OCI-LY7 (cell line): ENCODE measurements around the gene CUX1. TPM values are rescaled to one million over a fixed set of nuclear protein-coding genes. Genes with fewer than 3 reads are reported as not detected.

Experiments
- BruUV-seq: library from RNA; stranded (reverse); fragments of 400-500 nt; replicated peaks from 2 replicates; lab custom pipeline; 2021; lab: Mats Ljungman, UMichigan
- CTCF ChIA-PET: fragments of 300-600 bp; sonication (Branson Sonifier 250); formaldehyde crosslinking; loops from one replicate; lab custom pipeline; 2022; ENCODE audit warnings: antibody characterized with exemption; ENCODE audit not compliant: unreplicated experiment; lab: Charles Lee
- POLR2A ChIA-PET: fragments of 300-600 bp; sonication (Branson Sonifier 250); formaldehyde crosslinking; loops from one replicate; lab custom pipeline; 2022; ENCODE audit warnings: antibody characterized with exemption; lab: Charles Lee
- DNase-seq: peaks from one replicate; pipeline ENCODE4 v3.0.0-alpha.2; 2015; ENCODE audit warnings: low spot score
- H2AFZ ChIP-seq: fragments of 200-600 bp; sonication (generic), shearing (Covaris generic); 2 replicates; pipeline ENCODE4 v1.6.1; 2014; ENCODE audit warnings: mild to moderate bottlenecking, antibody characterized with exemption, low read length, moderate library complexity
- H3K27ac ChIP-seq: fragments of 200-600 bp; sonication (generic); 2 replicates; pipeline ENCODE4 v1.5.1; 2014; ENCODE audit warnings: mixed run types, low read depth, mild to moderate bottlenecking, moderate library complexity, low read length, inconsistent platforms; ENCODE audit not compliant: poor library complexity, severe bottlenecking
- H3K36me3 ChIP-seq: fragments of 200-600 bp; sonication (generic); 2 replicates; pipeline ENCODE4 v1.6.1; 2014; ENCODE audit warnings: mild to moderate bottlenecking, antibody characterized with exemption, low read length, moderate library complexity, mixed read lengths; ENCODE audit not compliant: insufficient read depth
- H3K4me1 ChIP-seq: fragments of 200-600 bp; sonication (generic); 2 replicates; pipeline ENCODE4 v1.5.1; 2014; ENCODE audit warnings: mild to moderate bottlenecking, low read length; ENCODE audit not compliant: insufficient read depth, poor library complexity, severe bottlenecking
- H3K4me2 ChIP-seq: fragments of 200-600 bp; sonication (generic); 2 replicates; pipeline ENCODE4 v1.6.1; 2014; ENCODE audit warnings: mild to moderate bottlenecking, low read length
- H3K4me3 ChIP-seq: fragments of 200-600 bp; sonication (generic); 2 replicates; pipeline ENCODE4 v1.5.1; 2014; ENCODE audit warnings: mild to moderate bottlenecking, low read depth, low read length; ENCODE audit not compliant: poor library complexity, severe bottlenecking
- H3K79me2 ChIP-seq: fragments of 200-600 bp; sonication (generic); 2 replicates; pipeline ENCODE4 v1.6.1; 2016; ENCODE audit warnings: low read depth, mild to moderate bottlenecking, low read length, moderate library complexity, mixed read lengths; ENCODE audit not compliant: insufficient read depth
- H3K9me2 ChIP-seq: fragments of 200-600 bp; sonication (generic); 2 replicates; pipeline ENCODE4 v1.6.1; 2016; ENCODE audit warnings: mild to moderate bottlenecking, low read length, mixed read lengths; ENCODE audit not compliant: insufficient read depth
- H3K9me3 ChIP-seq: fragments of 200-600 bp; sonication (generic); 2 replicates; pipeline ENCODE4 v1.6.1; 2014; ENCODE audit warnings: mild to moderate bottlenecking, mixed run types, low read length, mixed read lengths
- H4K20me1 ChIP-seq: fragments of 200-600 bp; sonication (generic); 2 replicates; pipeline ENCODE4 v1.6.1; 2014; ENCODE audit warnings: mild to moderate bottlenecking, antibody characterized with exemption, low read length, moderate library complexity, mixed read lengths; ENCODE audit not compliant: insufficient read depth
- EZH2phosphoT487 ChIP-seq: fragments of 200-600 bp; sonication (generic); IDR thresholded peaks from 2 replicates; pipeline ENCODE4 v1.6.1; 2018; ENCODE audit warnings: low read depth, borderline replicate concordance, mild to moderate bottlenecking, mixed run types, antibody characterized with exemption, low read length, moderate library complexity, mixed read lengths
- intact Hi-C: fragments of 100-400 bp; cut with micrococcal nuclease; formaldehyde crosslinking; loops from one replicate; pipeline ENCODE4 v1.10.0; 2022; ENCODE audit not compliant: unreplicated experiment
- total RNA-seq, 2 experiments: library from RNA; depleted of rRNA in 1 of 2; stranded (reverse); fragments of >200 nt in 1 of 2; shearing (Covaris generic) in 1 of 2; gene quantifications; 2 replicates each; pipeline ENCODE4 v1.2.3, GENCODE V29; 2014 to 2022
- TF ChIP-seq, protein P1 (sequence below): fragments of 200-600 bp; sonication (generic); conservative IDR thresholded peaks from 2 replicates; pipeline ENCODE4 v1.5.1; 2014; ENCODE audit warnings: mild to moderate bottlenecking, antibody characterized with exemption, low read length, moderate library complexity, mixed read lengths

CUX1 gene
- total RNA-seq, 2 experiments from 2014 or later, result 143 to 199 TPM

DNA sequence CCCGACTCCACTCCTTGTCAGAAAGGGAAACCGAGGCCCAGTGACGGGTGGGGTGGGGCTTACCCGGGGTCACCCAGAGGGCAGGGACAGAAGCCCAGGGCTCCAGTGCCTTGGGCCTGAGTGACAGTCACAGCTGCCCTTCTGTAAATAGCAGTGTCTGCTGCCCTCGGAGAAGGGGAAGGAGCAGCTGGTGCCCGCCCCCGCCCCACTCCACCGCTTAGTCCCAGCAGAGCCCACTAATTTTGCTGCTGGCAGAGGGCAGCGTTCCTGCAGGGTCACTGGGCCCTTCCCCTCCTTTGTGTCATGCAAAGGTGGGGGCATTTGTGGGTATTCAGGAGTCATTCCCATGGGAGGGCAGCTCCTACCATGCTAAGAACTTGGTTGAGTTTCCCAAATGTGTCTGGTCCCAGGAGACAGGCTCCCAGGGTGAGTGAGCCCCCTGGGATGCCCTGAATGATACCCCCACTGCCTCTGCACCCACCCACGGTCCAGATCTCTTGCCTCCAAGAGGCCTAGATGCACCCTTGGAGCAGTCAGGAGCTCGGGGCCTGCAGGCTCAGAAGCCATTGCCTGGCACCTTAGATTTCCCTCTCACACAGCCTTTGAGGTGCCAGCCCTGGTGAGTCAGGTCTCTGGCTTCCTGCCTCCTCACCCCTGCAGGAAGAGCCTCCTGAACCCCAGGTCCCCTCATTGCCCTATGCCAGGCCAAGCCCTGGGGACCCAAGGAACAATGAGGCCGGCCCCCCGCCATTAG lies 486.4 kb downstream of the CUX1 start:
- Histone ChIP-seq H3K27ac (peak overlapping the region; percentile 98), H3K9me2 (no peaks in the 10 kb centered on the region), H3K4me2 (peak overlapping the region; percentile 59), H3K4me1 (peaks cover 73% of the 10 kb centered on the region), H3K4me3 (peak overlapping the region; percentile 15), H3K79me2 (peaks cover 53% of the 10 kb centered on the region; the same call in 1 of the 2 replicates), H4K20me1 (no peaks in the 10 kb centered on the region), H3K9me3 (peaks cover 8% of the 10 kb centered on the region; the same call in 1 of the 2 replicates), H3K36me3 (peaks cover 78% of the 10 kb centered on the region), H2AFZ (no peak overlapping the region)
- TF ChIP-seq, protein P1, sequence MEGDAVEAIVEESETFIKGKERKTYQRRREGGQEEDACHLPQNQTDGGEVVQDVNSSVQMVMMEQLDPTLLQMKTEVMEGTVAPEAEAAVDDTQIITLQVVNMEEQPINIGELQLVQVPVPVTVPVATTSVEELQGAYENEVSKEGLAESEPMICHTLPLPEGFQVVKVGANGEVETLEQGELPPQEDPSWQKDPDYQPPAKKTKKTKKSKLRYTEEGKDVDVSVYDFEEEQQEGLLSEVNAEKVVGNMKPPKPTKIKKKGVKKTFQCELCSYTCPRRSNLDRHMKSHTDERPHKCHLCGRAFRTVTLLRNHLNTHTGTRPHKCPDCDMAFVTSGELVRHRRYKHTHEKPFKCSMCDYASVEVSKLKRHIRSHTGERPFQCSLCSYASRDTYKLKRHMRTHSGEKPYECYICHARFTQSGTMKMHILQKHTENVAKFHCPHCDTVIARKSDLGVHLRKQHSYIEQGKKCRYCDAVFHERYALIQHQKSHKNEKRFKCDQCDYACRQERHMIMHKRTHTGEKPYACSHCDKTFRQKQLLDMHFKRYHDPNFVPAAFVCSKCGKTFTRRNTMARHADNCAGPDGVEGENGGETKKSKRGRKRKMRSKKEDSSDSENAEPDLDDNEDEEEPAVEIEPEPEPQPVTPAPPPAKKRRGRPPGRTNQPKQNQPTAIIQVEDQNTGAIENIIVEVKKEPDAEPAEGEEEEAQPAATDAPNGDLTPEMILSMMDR, result no peak
- no peak for TF ChIP-seq EZH2phosphoT487
- BruUV-seq, result no TSS peak
- DNase-seq, result peak; percentile 61
- intact Hi-C loops, result no loop called here
- CTCF ChIA-PET, result interaction anchor here (0.6 to 1.8 kb wide), 3 partner anchors 13 to 160 kb away, joined by 3 to 5 read pairs (median 3); no protein-coding TSS in a partner anchor
- POLR2A ChIA-PET, result interaction anchor here (0.6 to 7.7 kb wide), 5 partner anchors 12 to 141 kb away, joined by 3 to 154 read pairs (median 4); partner anchors contain the start of gene SH2B2

DNA sequence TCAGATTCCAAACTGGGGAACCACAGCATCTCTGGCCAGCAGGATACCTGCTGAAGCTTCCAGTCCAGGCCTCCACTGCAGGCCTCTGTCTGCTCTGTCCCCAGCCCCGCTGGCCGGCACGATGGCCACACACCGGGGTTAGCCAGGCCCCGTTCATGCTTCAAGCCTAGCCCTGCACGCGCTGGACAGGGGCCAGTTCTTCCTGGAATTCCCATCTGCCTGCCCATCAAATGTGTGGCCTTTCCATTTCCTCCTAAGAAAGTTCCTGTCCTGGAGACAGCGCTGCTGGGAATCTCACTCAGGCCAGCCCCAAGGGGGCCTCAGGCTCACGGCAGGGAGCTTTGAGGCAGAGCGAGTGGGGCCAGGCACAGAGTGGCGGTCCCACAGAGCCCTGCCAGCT lies 487.2 kb downstream of the CUX1 start:
- POLR2A ChIA-PET, result interaction anchor here (1.6 to 7.7 kb wide), 2 partner anchors 13 to 59 kb away, joined by 6 to 154 read pairs; partner anchors contain the start of gene SH2B2
- Histone ChIP-seq H4K20me1 (no peaks in the 10 kb centered on the region), H2AFZ (no peak overlapping the region), H3K27ac (peak overlapping the region; percentile 98), H3K4me3 (peak overlapping the region; percentile 15), H3K36me3 (peaks cover 81% of the 10 kb centered on the region), H3K9me3 (peaks cover 8% of the 10 kb centered on the region; the same call in 1 of the 2 replicates), H3K4me1 (peaks cover 81% of the 10 kb centered on the region), H3K4me2 (peak overlapping the region; percentile 59; the same call in 1 of the 2 replicates), H3K79me2 (peaks cover 51% of the 10 kb centered on the region; the same call in 1 of the 2 replicates), H3K9me2 (no peaks in the 10 kb centered on the region)
- no peak for DNase-seq
- intact Hi-C loops, result no loop called here
- TF ChIP-seq EZH2phosphoT487, result no peak
- TF ChIP-seq, protein P1, result no peak
- BruUV-seq, result no TSS peak
- CTCF ChIA-PET, result no interaction called here
